ENCODE data around the gene KBTBD8.

The KBTBD8 gene, protein sequence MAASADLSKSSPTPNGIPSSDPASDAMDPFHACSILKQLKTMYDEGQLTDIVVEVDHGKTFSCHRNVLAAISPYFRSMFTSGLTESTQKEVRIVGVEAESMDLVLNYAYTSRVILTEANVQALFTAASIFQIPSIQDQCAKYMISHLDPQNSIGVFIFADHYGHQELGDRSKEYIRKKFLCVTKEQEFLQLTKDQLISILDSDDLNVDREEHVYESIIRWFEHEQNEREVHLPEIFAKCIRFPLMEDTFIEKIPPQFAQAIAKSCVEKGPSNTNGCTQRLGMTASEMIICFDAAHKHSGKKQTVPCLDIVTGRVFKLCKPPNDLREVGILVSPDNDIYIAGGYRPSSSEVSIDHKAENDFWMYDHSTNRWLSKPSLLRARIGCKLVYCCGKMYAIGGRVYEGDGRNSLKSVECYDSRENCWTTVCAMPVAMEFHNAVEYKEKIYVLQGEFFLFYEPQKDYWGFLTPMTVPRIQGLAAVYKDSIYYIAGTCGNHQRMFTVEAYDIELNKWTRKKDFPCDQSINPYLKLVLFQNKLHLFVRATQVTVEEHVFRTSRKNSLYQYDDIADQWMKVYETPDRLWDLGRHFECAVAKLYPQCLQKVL

DNA sequence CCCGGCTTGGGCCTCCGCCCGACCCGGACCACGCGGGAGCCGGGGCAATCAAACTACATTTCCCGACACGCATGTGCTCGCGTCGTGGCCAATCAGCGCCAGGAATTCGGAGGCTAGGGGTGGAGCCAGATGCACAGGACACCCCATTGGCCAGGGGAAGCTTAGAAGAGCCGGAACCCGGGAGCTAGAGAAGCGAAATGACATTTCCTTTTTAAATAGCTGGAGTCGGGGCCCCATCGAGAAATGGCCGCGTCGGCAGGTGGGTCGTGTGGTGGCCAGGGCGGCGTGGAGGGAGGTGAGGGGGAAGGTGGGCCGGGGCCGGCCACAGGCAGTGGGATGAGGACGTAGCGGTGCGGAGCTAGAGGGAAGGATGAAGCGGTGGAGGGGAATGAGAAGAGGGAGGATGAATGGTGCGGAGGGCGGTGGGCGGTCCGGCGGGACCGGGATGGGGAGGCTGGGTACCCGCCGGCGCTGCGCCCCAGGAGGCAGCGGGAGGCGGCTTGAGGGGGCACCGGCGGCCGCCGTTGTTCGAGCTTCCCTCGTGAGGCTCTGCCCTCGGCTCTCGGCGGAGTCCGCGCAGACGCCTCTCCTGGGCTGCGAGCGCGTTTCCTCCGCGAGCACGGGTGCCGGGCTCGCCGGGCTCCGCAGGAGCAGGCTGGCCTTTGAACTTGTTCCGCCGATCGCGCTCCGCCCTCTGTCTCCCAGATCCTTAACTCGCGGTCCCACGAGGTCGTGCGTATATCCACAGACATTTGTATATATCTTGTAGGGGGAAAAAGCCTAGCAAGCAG, at the start of gene KBTBD8:
Gene KBTBD8 (plus strand): TSS at position 195 of the 791 bp plus-strand sequence. CDS start 49 bp downstream, at position 244.
- DNase-seq (ENCODE audit: low read depth in 2 of 2): peak; percentile 86 to 92

DNA sequence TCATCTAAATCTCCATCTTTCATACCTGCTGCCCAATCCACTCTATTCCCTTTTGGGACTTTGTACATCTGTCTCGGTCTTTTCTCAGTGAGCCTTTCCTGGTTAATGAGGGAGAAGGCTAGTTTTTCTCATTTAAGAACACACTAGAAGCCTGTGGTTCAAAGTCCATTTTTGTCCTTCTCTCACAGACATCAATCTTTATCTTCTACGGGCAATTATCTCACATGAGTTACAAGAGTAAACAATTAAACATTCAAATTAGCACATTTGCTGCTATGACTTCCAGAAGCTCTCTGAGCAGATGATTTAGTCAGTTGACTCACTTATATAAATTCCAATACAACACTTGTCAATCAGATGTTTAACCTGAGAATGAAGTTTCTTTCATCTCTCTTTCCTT, 49.3 kb upstream of the KBTBD8 start:
- no peak for DNase-seq (ENCODE audit: low read depth in 2 of 2)

DNA sequence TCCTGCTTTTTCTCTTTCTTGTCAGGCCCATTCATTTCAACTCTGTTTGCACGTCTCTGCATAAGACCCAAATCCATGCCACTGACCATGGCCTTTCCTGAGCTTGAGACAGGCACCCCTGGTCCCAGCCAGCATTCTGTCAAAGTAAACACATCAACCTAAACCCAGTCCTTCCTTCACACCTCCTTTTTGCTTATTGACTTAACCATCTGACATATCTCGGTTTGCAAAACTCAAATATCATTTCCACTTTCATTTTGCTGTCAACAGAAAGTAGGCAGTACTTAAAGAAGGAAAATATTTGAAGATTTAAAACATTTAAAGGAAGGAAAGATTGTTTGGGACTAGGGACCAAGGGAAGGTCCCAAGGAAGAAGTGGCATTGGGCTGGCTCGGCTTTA, 48.2 kb upstream of the KBTBD8 start:
- DNase-seq (ENCODE audit: low read depth in 2 of 2): no peak

DNA sequence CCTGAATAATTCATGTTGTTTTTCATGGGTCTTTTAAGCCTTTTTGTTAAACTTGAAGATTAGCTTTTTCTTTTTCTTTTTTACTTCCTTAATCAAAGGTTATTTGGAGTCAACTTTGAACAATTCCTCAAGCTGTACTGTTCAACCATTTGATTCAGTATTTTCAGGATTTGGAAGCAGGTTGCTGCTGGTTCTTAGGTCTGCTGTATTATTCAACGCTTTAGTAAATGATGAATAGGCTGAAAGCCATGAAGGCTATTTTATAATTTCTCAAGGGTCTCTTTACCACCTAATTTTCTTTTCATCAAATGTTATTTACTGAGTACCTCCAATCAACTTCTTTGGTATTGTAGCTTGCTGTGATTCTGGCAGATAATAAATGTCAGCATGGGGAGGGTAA, 45.8 kb upstream of the KBTBD8 start:
- DNase-seq (ENCODE audit: low read depth in 2 of 2): no peak

DNA sequence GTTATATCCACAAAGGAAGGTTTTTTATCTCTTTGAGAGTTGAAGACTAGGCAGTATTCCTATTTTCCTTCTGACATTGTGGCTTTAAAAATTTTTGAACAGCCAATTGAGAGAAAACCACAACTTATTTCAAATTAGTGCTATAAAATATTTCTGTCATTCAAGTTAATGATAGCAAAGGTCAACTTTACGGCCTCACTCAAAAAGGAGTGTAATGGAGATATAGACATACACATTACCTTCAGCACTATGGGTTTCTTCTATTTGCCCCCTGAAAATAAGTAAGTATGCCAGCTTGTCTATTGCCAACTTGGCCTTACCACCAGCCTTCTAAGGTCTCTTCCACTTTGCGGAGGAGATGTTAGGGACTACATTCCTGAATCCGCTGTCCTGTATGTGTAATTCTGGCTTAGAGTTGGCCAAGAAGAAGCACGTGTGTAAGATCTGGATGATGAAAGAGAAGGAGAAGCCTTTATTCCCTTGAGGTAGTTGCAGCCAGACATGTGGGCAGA, 44.1 kb upstream of the KBTBD8 start:
- DNase-seq (ENCODE audit: low read depth in 2 of 2): no peak

DNA sequence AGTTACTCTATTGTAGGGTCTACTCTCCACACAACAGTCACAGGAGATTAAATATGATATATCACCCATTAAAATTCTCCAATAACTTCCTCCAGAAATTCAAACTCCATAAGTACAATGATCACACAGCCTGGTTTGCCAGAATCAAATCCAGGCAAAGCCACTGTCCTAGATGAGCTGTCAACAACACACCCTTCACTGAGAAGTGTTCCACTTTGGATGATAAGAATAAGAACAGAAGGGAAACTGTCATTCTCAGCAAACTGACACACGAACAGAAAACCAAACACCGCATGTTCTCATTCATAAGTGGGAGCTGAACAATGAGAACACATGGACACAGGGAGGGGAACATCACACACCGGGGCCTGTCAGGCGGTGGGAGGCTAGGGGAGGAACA, 41.4 kb upstream of the KBTBD8 start:
- no peak for DNase-seq (ENCODE audit: low read depth in 2 of 2)

DNA sequence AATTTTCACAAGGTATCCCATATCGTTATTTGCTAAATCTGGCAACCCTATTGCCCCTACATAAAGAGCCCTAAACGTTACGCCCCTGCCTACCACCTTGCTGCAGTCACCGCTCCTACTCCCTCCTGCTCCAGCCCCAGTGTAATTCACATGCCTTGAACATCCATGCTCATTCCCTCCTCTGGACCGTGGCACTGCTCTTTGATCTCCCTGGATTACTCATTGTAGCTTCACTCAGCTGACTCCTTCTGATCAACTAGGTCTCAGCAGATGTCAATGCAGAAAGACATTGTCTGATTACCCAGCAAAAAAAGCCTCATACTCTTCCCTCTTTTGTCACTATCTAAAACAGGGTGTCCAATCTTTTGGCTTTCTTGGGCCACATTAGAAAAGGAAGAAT, 40.7 kb upstream of the KBTBD8 start:
- DNase-seq (ENCODE audit: low read depth in 2 of 2): no peak

DNA sequence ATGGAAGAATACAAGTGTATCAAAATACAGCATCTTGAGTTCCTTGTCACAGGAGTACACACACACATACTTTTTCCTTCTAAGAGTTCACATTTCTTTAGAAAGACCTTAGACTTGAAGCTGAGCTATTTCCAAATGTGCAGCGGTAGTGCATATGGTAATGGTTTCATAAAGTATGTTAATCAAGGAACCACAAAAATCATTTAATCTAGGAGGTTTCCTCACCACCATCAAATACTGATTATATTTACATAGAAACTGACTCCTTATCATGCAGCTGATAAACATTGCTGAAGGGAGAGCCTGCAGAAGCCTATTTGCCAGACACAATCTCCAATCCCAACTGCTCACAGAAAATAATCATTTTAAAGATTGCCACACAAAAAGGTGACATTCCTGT, 40.0 kb upstream of the KBTBD8 start:
- no peak for DNase-seq (ENCODE audit: low read depth in 2 of 2)

DNA sequence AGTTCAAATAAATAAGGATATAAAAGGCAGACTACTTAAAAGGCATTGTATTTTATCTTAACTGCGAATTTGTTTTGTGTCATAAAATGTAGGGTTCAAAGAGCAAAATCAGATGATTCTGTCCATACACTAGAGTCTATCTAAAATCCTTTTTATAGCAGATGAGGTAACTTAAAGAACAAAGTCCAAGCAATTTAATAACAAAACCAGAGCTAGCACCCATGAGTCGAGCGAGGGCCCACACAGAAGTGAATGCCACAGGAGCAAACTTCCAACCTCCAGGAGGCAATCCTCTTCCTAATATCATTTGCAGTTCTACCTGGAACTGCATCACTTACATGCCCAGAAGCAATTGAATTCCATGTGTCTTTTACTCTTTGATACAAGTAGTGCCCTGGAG, 35.4 kb upstream of the KBTBD8 start:
- DNase-seq (ENCODE audit: low read depth in 2 of 2): no peak

DNA sequence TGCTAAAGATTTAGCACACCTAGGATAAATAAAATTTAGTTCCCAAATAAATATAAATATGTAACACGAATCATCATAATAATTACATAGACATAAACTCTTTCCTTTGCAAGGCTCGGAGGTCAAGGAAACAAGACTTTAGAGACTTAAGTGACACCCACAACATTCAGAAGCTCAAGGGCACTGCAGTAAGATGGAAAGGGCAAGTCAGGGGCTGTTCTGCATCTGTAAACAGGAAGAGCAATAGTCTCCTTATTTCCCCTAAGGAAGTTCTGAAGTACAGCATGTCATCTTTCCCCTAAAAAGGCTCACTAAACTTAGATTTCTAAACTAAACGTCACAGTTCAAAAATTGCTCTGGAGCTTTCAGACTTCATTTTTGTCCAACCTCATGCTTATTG, 26.9 kb upstream of the KBTBD8 start:
- DNase-seq (ENCODE audit: low read depth in 2 of 2): no peak

DNA sequence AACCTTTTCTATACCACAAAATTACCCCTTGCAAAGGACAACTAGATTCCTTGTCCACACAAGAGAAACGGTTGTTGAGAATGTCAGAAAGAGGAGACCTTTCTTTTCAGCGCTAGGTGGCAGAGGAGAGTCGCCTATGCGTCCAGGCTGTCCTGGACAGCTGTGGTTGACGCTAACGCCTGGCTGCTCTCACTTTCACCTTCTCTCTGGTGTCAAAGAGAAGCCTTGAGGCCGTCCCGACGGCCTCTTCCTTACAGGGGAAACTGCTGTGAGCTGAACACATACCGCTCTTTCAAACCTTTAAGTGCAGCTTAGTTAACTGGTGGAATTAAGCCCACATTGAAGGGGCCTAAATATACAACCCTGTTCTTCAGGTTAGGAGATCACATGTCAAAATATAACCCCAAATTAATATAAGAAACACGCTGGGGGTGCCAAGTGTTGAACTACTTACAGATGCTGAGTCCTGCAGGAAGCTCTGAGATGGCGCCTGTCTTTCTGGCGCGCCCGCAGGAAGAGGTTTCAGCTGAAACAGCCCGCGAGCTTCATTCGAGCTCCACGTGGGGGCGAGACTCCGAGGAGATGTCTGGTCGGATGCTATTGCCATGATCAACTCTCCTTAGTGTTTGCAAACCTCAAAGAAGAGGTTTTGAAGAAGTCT, 26.1 kb upstream of the KBTBD8 start:
- peak in 1 of 2 donors; percentile 26 for DNase-seq (ENCODE audit: low read depth in 2 of 2)

DNA sequence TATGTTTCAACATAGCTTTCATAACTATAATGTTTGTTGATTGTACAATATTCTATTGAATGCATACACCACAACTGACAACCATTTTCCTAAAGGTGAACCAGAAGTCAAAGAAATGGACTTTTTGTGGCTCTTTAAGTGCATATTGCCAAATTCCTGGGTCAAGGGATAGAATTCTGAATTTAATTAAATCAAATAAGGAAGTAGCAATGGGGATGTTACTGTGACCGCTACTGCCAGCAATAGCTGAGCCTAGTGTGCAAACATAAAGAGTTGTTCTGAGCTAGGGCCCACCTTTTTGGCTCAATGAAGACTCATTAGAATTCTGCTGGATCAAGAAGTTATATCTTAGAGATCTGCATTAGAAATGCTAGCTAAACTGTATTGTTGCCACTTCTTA, 17.3 kb upstream of the KBTBD8 start:
- DNase-seq (ENCODE audit: low read depth in 2 of 2): no peak

DNA sequence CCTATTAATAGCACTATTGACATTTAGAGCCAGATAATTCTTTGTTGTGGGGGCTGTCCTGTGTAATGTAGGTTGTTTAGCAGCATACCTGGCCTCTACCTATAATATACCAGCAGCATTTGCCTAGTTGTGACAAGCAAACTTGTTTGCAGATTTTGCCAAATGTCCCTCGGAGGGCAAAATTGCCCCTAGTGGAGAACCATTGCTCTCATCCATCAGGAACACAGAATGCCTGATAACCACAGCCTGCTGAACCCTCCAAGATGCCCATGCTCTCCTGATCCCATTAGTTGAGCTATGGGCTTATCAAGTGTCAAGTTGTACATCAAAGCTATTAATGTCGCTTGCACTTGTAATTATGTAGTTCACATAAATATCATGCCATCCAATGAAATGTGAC, 15.0 kb upstream of the KBTBD8 start:
- DNase-seq (ENCODE audit: low read depth in 2 of 2): no peak

DNA sequence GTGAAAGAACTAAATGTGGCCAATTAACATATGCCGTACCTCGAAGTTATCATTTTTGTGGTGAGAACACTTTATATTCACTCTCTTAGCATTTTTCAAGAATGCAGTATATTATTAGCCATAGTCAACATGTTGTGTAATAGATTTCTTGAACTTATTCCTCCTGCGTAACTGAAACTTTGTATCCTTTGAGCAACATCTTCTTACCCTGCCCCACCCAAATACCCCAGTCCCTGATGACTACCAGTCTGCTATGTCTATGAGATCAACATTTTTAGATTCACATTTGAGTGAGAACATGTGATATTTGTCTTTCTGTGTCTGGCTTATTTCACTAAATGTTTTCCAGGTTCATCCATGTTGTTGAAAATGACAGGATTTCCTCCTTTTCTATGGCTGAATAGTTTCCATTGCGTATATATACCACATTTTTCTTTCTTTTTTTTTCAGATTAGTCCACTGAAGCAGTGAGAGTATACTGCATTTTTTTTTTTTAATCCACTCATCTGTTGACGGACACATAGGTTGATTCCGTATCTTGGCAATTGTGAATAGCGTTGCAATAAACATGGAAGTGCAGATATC, 12.7 kb upstream of the KBTBD8 start:
- DNase-seq (ENCODE audit: low read depth in 2 of 2): no peak

DNA sequence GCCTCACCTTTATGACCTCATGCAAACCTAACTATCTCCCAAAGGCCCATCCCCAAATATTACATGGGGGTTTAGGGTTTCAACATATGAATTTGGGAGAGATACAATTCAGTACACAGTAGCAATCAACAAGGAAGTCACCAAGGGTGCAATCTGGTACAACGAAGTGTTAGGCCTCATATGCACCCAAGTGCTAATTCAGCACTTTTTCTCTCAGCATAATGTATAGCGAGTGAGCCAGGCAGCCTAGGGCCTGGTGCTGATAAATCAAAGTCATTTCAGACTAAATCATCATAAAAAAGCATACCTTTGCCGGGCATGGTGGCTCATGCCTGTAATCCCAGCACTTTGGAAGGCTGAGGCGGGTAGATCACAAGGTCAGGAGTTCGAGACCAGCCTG, 11.7 kb upstream of the KBTBD8 start:
- no peak for DNase-seq (ENCODE audit: low read depth in 2 of 2)

DNA sequence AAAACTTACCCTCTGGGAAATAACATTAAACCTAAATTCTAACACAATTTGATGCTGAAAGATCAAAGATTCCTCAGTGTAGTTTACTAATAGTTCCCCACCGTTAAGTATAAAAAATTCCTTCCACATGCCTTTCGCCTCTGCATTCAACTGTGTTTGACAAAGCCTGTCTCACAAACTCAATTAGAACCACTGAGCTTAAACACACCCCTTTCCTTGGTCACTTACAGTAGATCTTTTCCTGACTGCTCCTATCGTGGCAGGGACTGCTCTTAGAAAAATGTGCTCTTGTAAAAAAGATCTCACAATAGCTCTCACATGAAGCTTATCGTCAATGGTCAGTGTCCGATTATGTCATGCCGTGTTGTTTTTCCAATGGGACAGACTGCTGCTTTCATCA, 8.9 kb upstream of the KBTBD8 start:
- DNase-seq (ENCODE audit: low read depth in 2 of 2): no peak

DNA sequence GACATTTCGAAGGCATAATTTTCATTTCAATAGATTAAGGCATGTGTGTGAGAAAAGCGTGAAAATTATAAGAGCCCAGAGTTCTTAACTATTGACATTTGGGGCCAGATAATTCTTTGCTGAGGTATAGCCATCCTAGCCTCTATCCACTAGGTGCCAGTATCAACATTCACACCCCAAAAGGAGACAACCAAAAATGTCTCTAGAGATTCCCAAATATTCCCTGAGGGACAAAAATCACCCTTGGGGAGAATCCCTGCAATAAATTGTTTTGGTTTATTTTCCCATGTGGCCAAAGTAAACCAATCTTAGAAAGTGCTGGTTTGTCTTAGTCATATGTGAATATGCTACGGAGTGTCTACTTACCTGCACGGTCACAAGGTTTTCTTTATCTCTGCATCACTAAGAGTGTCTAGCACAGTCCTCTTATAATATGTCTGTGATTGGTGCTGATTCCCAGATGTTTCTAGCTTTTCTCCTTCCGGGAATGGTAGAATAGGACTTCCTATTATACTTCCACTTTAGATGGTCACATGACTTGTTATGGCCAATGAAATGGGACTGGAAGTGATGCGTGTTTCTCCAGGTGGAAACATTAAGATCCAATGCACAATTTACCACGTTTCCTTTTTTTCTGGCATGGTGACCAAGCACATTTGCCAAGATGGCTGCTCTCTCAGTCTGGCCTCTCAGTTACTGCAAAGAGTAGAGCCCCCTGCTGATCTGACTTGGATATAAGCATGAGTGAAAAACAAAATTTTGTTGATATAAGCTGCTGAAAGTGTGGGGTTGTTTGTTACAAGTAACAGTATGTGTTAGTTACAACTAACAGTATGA, 8.0 kb upstream of the KBTBD8 start:
- DNase-seq (ENCODE audit: low read depth in 2 of 2): no peak

DNA sequence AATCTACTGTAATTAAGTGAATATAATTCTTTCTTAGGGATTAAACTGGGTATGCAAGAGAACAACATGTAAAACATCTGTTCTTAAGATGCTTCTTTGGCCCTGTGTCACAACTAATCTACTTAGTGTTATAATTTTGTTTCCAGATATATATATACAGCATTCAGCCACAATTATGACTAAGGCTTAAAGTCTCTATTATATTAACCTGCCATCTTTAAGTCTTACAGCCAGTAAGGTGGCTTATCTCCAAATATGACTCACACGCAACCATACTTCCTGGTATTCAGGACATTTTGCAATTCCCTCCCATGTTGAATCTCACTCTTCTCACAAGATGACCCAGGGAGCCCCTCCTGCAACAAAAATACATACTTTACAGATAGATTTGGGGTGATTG, 6.6 kb upstream of the KBTBD8 start:
- DNase-seq (ENCODE audit: low read depth in 2 of 2): no peak

DNA sequence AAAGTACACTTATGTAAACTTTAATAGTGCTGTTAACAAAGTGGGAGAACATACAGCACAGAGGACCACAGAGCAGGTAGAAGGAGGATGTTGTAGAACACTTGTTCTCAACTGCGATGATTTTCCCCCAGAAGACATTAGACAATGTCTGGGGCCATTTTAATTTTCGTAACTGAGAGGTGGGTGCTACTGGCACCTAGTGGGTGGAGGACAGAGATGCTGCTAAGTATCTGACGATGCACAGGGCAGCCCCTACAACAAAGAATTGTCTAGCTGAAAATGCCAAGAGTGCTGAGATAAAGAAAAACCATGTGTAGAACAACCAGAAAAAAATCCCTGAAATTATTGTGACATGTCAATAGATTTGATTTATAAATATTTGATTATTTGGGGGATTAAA, 5.0 kb upstream of the KBTBD8 start:
- DNase-seq (ENCODE audit: low read depth in 2 of 2): no peak

DNA sequence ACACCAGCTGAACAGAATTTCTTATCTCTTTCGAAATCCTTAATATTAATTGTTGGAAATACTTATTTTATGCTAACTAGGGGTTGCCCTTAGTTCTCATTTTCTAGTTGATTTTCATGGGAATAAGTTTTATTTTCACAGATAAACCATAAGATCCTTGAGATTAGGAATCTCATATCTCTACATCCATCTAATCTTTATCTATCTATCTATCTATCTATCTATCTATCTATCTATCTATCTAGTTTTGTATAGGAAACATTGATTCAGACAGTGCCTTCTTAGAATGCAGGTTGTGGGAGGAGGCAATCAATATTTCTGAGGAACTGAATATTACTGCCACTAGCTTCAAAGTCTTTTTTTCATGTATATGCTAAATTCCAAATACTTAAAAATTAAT, 3.5 kb upstream of the KBTBD8 start:
- DNase-seq (ENCODE audit: low read depth in 2 of 2): no peak

DNA sequence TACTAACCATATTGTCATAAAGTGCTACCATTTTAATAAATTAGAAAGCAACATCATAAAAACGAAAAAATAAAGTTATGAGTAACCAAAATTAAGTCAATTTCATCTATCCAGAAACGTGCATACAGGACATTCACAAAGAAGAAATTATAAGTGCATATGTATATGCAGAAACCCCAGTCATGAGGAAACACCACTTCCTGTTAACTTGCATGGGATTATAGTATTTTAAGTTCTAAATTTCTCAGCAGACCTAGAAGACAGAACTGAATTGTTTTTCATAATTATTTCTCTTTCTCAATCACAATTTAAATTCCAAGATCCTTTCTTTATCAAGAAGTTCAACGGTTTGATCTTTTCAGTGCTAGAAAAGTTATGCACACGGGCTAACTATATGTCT, 1.4 kb upstream of the KBTBD8 start:
- no peak for DNase-seq (ENCODE audit: low read depth in 2 of 2)

Measured in stimulated activated CD4-positive, alpha-beta T cell treated with anti-CD3 and anti-CD28 coated beads, Interleukin-1b, Interleukin-23, amount 100 ng/mL, for 1 hour (primary cell).